ENCODE data around the gene AHCYL2.

Gene AHCYL2

GRCh38 chr7:129279757-129280156 lies 54.9 kb downstream of the AHCYL2 start:
- DNase-seq (ENCODE audit: low read depth), result no peak
- no peak overlapping the region for H3K4me3 ChIP-seq (replicated peaks; ENCODE audit: low read depth, low read length)
- no peak for TF ChIP-seq CTCF (IDR thresholded peaks at IDR 0.05; ENCODE audit: low read length, missing control alignments)

- no peak for DNase-seq (ENCODE audit: low read depth)
- no peak for TF ChIP-seq CTCF (IDR thresholded peaks at IDR 0.05; ENCODE audit: low read length, missing control alignments)
- H3K4me3 ChIP-seq (replicated peaks; ENCODE audit: low read depth, low read length), result no peak overlapping the region
Observed at GRCh38 chr7:129281163-129281562, 56.3 kb downstream of the AHCYL2 start.

GRCh38 chr7:129282865-129283264 lies 58.0 kb downstream of the AHCYL2 start:
- H3K4me3 ChIP-seq (replicated peaks; ENCODE audit: low read depth, low read length), result no peak overlapping the region
- DNase-seq (ENCODE audit: low read depth), result no peak
- TF ChIP-seq CTCF (IDR thresholded peaks at IDR 0.05; ENCODE audit: low read length, missing control alignments), result no peak

- no peak overlapping the region for H3K4me3 ChIP-seq (replicated peaks; ENCODE audit: low read depth, low read length)
- TF ChIP-seq CTCF (IDR thresholded peaks at IDR 0.05; ENCODE audit: low read length, missing control alignments), result no peak
- no peak for DNase-seq (ENCODE audit: low read depth)
Observed at GRCh38 chr7:129283936-129284335, 59.1 kb downstream of the AHCYL2 start.

- no peak for TF ChIP-seq CTCF (IDR thresholded peaks at IDR 0.05; ENCODE audit: low read length, missing control alignments)
- H3K4me3 ChIP-seq (replicated peaks; ENCODE audit: low read depth, low read length), result no peak overlapping the region
- DNase-seq (ENCODE audit: low read depth), result no peak
Observed at GRCh38 chr7:129285111-129285510, 60.3 kb downstream of the AHCYL2 start.

GRCh38 chr7:129292861-129293260 lies 68.0 kb downstream of the AHCYL2 start:
- H3K4me3 ChIP-seq (replicated peaks; ENCODE audit: low read depth, low read length), result no peak overlapping the region
- TF ChIP-seq CTCF (IDR thresholded peaks at IDR 0.05; ENCODE audit: low read length, missing control alignments), result no peak
- no peak for DNase-seq (ENCODE audit: low read depth)

- peak; percentile 59 for DNase-seq (ENCODE audit: low read depth)
- TF ChIP-seq CTCF (IDR thresholded peaks at IDR 0.05; ENCODE audit: low read length, missing control alignments), result no peak
- no peak overlapping the region for H3K4me3 ChIP-seq (replicated peaks; ENCODE audit: low read depth, low read length)
Observed at GRCh38 chr7:129295015-129295423, 70.2 kb downstream of the AHCYL2 start.

Data from fibroblast of pulmonary artery (primary cell).